GM12878 (cell line): ENCODE measurements around the gene B4GALT3.

Experiments used
- CTCF ChIP-seq, 3 experiments: IDR thresholded peaks in 2 of 3; conservative IDR thresholded peaks in 1 of 3; 2 replicates each; pipeline ENCODE4 v1.5.1; 2011; ENCODE audit warnings: low read depth in 3 of 3, low read length in 3 of 3, mild to moderate bottlenecking in 3 of 3, control low read depth in 2 of 3, moderate library complexity in 2 of 3, inconsistent platforms in 1 of 3, mixed read lengths in 1 of 3; ENCODE audit not compliant: control insufficient read depth in 2 of 3, insufficient read depth in 1 of 3; ENCODE audit errors: extremely low read depth in 1 of 3
- EP300 ChIP-seq, 2 experiments: fragments of 150-350 bp in 1 of 2; IDR thresholded peaks; 2 replicates each; pipeline ENCODE4 v1.6.1; 2011 to 2012; ENCODE audit warnings: low read depth in 2 of 2, low read length in 2 of 2, borderline replicate concordance in 1 of 2, improper control_type of control experiment in 1 of 2, inconsistent platforms in 1 of 2; ENCODE audit not compliant: control insufficient read depth in 1 of 2
- FOS ChIP-seq: IDR thresholded peaks from 3 replicates; pipeline ENCODE4 v1.6.1; 2011; ENCODE audit warnings: borderline replicate concordance; ENCODE audit not compliant: insufficient read length; ENCODE audit errors: extremely low read depth
- HSF1 ChIP-seq: fragments of 150-350 bp; IDR thresholded peaks from 2 replicates; pipeline ENCODE4 v1.6.1; 2014; ENCODE audit warnings: mild to moderate bottlenecking, low read depth, low read length
- POLR2A ChIP-seq: IDR thresholded peaks from 2 replicates; pipeline ENCODE4 v1.6.1; 2011; ENCODE audit warnings: low read depth, mild to moderate bottlenecking, low read length
- SUZ12 ChIP-seq: fragments of 200-600 bp; sonication (generic); IDR thresholded peaks from one replicate; pipeline ENCODE4 v1.6.1; 2018; ENCODE audit warnings: antibody characterized with exemption, mild to moderate bottlenecking; ENCODE audit not compliant: unreplicated experiment
- TBL1XR1 ChIP-seq: IDR thresholded peaks from 2 replicates; pipeline ENCODE4 v1.6.1; 2012; ENCODE audit warnings: low read depth, low read length, improper control_type of control experiment
- ZNF217 ChIP-seq: fragments of 450-650 bp; IDR thresholded peaks from 2 replicates; pipeline ENCODE4 v1.6.1; 2017; ENCODE audit warnings: antibody characterized with exemption, mild to moderate bottlenecking
- TF ChIP-seq, protein P1 (sequence below): IDR thresholded peaks from 2 replicates; pipeline ENCODE4 v1.6.1; 2011; ENCODE audit warnings: low read depth, mild to moderate bottlenecking, low read length, moderate library complexity, borderline replicate concordance; ENCODE audit errors: extremely low read depth
- TF ChIP-seq, protein P2 (sequence below): IDR thresholded peaks from 2 replicates; pipeline ENCODE4 v1.6.1; 2011; ENCODE audit warnings: low read depth, low read length, improper control_type of control experiment, borderline replicate concordance

DNA sequence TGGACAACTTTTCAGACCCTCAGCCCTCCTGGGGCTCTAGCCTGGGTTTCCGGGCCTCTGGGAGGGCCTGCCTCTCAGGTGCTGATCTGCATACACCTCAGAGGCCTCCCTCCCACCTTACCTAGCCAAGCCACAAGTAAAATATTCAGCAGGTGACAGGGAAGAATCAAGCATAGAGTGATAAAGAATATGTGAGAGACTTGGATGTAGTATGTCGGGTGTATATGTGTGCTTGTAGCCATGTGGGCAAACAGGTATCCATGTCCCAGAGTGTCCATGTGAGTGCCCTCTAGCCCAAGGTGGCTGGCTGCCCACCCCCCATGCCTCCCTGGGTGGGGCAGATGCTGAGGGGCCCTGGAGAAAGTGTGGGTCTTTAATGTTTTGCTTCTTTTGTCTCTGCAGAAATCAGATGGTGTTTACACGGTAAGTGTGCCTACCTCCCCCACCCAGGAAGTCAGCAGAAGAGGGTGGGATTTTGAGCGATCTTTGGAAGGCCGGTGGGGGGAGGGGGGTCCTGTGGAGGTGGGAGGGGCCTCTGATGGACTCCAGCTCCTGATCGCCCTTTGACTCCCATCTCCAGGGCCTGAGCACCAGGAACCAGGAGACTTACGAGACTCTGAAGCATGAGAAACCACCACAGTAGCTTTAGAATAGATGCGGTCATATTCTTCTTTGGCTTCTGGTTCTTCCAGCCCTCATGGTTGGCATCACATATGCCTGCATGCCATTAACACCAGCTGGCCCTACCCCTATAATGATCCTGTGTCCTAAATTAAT lies 41.2 kb upstream of the B4GALT3 start:
- TF ChIP-seq CTCF (IDR thresholded peaks at IDR 0.05 in 2 of 3, conservative IDR thresholded peaks at IDR 0.05 in 1 of 3; ENCODE audit: control insufficient read depth in 2 of 3, extremely low read depth in 1 of 3, insufficient read depth in 1 of 3, low read depth in 3 of 3, low read length in 3 of 3) (no peak), POLR2A (no peak), SUZ12 (no peak), FOS (no peak), HSF1 (no peak), TBL1XR1 (no peak), ZNF217 (no peak), EP300 (IDR thresholded peaks at IDR 0.05; ENCODE audit: borderline replicate concordance in 1 of 2, control insufficient read depth in 1 of 2, low read depth in 2 of 2, low read length in 2 of 2) (no peak)
- TF ChIP-seq, protein P1, sequence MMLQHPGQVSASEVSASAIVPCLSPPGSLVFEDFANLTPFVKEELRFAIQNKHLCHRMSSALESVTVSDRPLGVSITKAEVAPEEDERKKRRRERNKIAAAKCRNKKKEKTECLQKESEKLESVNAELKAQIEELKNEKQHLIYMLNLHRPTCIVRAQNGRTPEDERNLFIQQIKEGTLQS = no peak
- TF ChIP-seq, protein P2, sequence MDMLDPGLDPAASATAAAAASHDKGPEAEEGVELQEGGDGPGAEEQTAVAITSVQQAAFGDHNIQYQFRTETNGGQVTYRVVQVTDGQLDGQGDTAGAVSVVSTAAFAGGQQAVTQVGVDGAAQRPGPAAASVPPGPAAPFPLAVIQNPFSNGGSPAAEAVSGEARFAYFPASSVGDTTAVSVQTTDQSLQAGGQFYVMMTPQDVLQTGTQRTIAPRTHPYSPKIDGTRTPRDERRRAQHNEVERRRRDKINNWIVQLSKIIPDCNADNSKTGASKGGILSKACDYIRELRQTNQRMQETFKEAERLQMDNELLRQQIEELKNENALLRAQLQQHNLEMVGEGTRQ = no peak
